Heart left ventricle (tissue), 16 donors: ENCODE data around the gene NARS2. TPM values are rescaled to one million over a fixed set of nuclear protein-coding genes. Genes with fewer than 3 reads are reported as not detected.
A peak's percentile ranks its signal among the peaks of the same experiment; 100 is the strongest.
"Not testable (repeated sequence)": the region's sequence is repeated elsewhere in the genome, so short reads cannot be mapped to it uniquely, and the experiment has no call there.

Source experiments
- ATAC-seq, 4 donors: fragments of 200-7000 bp; cut with Tn5 transposase; one replicate each; pipeline ENCODE4 v1.9.1; 2020 to 2022; ENCODE audit warnings: moderate library complexity in 4 of 4, mild to moderate bottlenecking in 3 of 4, moderate number of reproducible peaks in 1 of 4
- DNase-seq, 5 donors: peaks; one replicate each; pipeline ENCODE4 v3.0.0-alpha.2; 2020
- H3K27ac ChIP-seq, 12 donors: fragments of 200-600 bp; sonication (generic) in 4 of 12; one replicate each; pipeline versions ENCODE4 v1.5.0 to v1.8.0; 2016 to 2022; ENCODE audit warnings: mild to moderate bottlenecking in 2 of 12
- H3K27me3 ChIP-seq, 9 donors: fragments of 200-600 bp; sonication (generic) in 2 of 9; one replicate each; pipeline versions ENCODE4 v1.5.1 to v1.8.0; 2016 to 2022; ENCODE audit warnings: mild to moderate bottlenecking in 3 of 9
- H3K36me3 ChIP-seq, 9 donors: fragments of 200-600 bp; sonication (generic) in 2 of 9; one replicate each; pipeline versions ENCODE4 v1.5.0 to v1.8.0; 2018 to 2022; ENCODE audit warnings: mild to moderate bottlenecking in 2 of 9
- H3K4me1 ChIP-seq, 12 donors: fragments of 200-600 bp; sonication (generic) in 4 of 12; one replicate each; pipeline versions ENCODE4 v1.5.0 to v1.8.0; 2016 to 2022; ENCODE audit warnings: mild to moderate bottlenecking in 3 of 12
- H3K4me3 ChIP-seq, 12 donors: fragments of 200-600 bp; sonication (generic) in 4 of 12; one replicate each; pipeline versions ENCODE4 v1.5.0 to v1.8.0; 2017 to 2022; ENCODE audit warnings: mild to moderate bottlenecking in 9 of 12, moderate library complexity in 4 of 12
- H3K9me3 ChIP-seq, 12 donors: fragments of 200-600 bp; sonication (generic) in 4 of 12; one replicate each; pipeline versions ENCODE4 v1.5.0 to v1.8.0; 2016 to 2022; ENCODE audit warnings: mild to moderate bottlenecking in 1 of 12
- CTCF ChIP-seq, 12 donors: fragments of 200-600 bp; sonication (generic) in 4 of 12; IDR thresholded peaks; one replicate each; pipeline versions ENCODE4 v1.5.0 to v1.8.0; 2018 to 2022; ENCODE audit warnings: antibody characterized with exemption in 12 of 12, mild to moderate bottlenecking in 5 of 12
- POLR2A ChIP-seq, 2 donors: fragments of 450-650 bp; IDR thresholded peaks; one replicate each; pipeline ENCODE4 v1.6.1; 2017; ENCODE audit warnings: antibody characterized with exemption in 2 of 2, mild to moderate bottlenecking in 2 of 2, moderate library complexity in 2 of 2
- WGBS, 4 donors: extraction: QIAGEN DNeasy Blood & Tissue Kit in 2 of 4; methylation state at CpG; one replicate each; pipeline versions ENCODE4 v1.1.5 to v1.1.7; 2013 to 2018; 5-methylcytosine and 5-hydroxymethylcytosine counted together
- intact Hi-C, 10 donors: fragments of 100-400 bp; cut with DNase I; formaldehyde crosslinking; loops; one replicate each; pipeline versions ENCODE4 v1.11.1 to v1.14.2; 2022
- polyA plus RNA-seq, 2 donors: library from polyadenylated mRNA; stranded (reverse); fragments of 200-250 nt; gene quantifications; one replicate each; pipeline ENCODE4 v1.2.3, GENCODE V29; 2013
- total RNA-seq, 9 donors: library from RNA; depleted of rRNA in 2 of 9; stranded (reverse); fragments of >200 nt in 2 of 9; fragmentation: NEBNext Ultra II Directional in 3 of 9; extraction: Animal tissue kit (Norgen Biotek cat#: 25700) in 3 of 9; gene quantifications; one replicate each; pipeline versions ENCODE4 v1.1.0 to v1.2.4, GENCODE V29; 2016 to 2023
- donor health status: ischemic (EF 13 %, LVEDD 7.1; RV severe dilation, severe dysfunction).
- donor health status: healthy with polysubstance abuse.
- donor health status: DM: no; HTN: yes; CAD: no.
- donor health status: DM: no; HTN: no; CAD: no.
- donor health status: ischemic (EF 25% LVEDD 6.9; RV normal size, moderate dysfunction).
- donor health status: ischemic (EF 25% LVEDD 5.7; RV mildly dilated, moderate dysfunction).
- donor health status: healthy.
- donor health status: DM: yes; HTN: yes; CAD: no.
- donor health status: ischemic (EF 35%, LVEDD 5.7; RV mildly dilated, moderate dysfunction).
- donor health status: nonischemic (EF 11% LVEDD 7.7; RV severe dilation, severe dysfunction).
- donor health status: DM: yes; HTN: yes; CAD: no.
- donor health status: PGD.
- donor health status: ischemic (EF 29% LVEDD 5.4; RV normal size, mild dysfunction).
- donor health status: nonischemic (EF 23%, LVEDD 6.1; RV moderate dilation, normal function).

Gene NARS2
- total and polyA plus RNA-seq, 11 donors = 9.9 to 23.2 (median 15.8) TPM

- peaks cover 0 to 10% (median 0%) of the 10 kb centered on the region in 12 donors for H3K4me1 ChIP-seq
- no peak overlapping the region for H3K4me3 ChIP-seq
- no peak for ATAC-seq
- 91 to 97% (median 95%) methylated on average over 13 to 19 of the region's 19 CpGs for WGBS, 4 donors
- H3K36me3 ChIP-seq = peaks cover 0 to 54% (median 7%) of the 10 kb centered on the region in 9 donors
- no peaks in the 10 kb centered on the region for H3K9me3 ChIP-seq
- DNase-seq = no peak
- H3K27me3 ChIP-seq = no peaks in the 10 kb centered on the region
- peak overlapping the region in 1 of 12 donors; percentile 61 for H3K27ac ChIP-seq
- intact Hi-C loops = no loop called here
- no peak for TF ChIP-seq CTCF (IDR thresholded peaks at IDR 0.05)
- TF ChIP-seq POLR2A (IDR thresholded peaks at IDR 0.05) = no peak
Observed at GRCh38 chr11:78465169-78465942, 109.3 kb downstream of the NARS2 start.

- ATAC-seq, H3K27me3 ChIP-seq, intact Hi-C loops, H3K9me3 ChIP-seq, H3K4me3 ChIP-seq, DNase-seq, H3K4me1 ChIP-seq: not testable (repeated sequence)
- H3K36me3 ChIP-seq = peaks cover 0 to 55% (median 12%) of the 10 kb centered on the region in 9 donors
- WGBS, 4 donors = 89 to 97% (median 92%) methylated on average over 3 to 14 of the region's 14 CpGs
- peak overlapping the region in 1 of 12 donors; percentile 61 for H3K27ac ChIP-seq
Observed at GRCh38 chr11:78464787-78465168, 109.9 kb downstream of the NARS2 start.

GRCh38 chr11:78460471-78460870, 114.2 kb downstream of the NARS2 start:
- no peak for TF ChIP-seq CTCF (IDR thresholded peaks at IDR 0.05)
- no peak for TF ChIP-seq POLR2A (IDR thresholded peaks at IDR 0.05)
- Histone ChIP-seq H3K4me3 (no peak overlapping the region), H3K36me3 (peaks cover 0 to 57% (median 12%) of the 10 kb centered on the region in 9 donors), H3K27me3 (no peaks in the 10 kb centered on the region), H3K4me1 (peaks cover 0 to 5% (median 0%) of the 10 kb centered on the region in 12 donors), H3K9me3 (no peaks in the 10 kb centered on the region), H3K27ac (no peak overlapping the region)
- WGBS, 4 donors = 94 to 100% (median 94%) methylated on average over 1 of the region's 1 CpG
- ATAC-seq (no peak), DNase-seq (no peak)
- intact Hi-C loops = no loop called here

GRCh38 chr11:78459738-78460137, 114.9 kb downstream of the NARS2 start:
- H3K27me3 ChIP-seq = no peaks in the 10 kb centered on the region
- intact Hi-C loops = no loop called here
- H3K36me3 ChIP-seq = peaks cover 0 to 55% (median 12%) of the 10 kb centered on the region in 9 donors
- WGBS, 4 donors = 94 to 98% (median 96%) methylated on average over 4 of the region's 4 CpGs
- no peaks in the 10 kb centered on the region for H3K4me1 ChIP-seq
- H3K27ac ChIP-seq = no peak overlapping the region
- no peak for DNase-seq
- TF ChIP-seq POLR2A (IDR thresholded peaks at IDR 0.05) = no peak
- TF ChIP-seq CTCF (IDR thresholded peaks at IDR 0.05) = no peak
- no peak overlapping the region for H3K4me3 ChIP-seq
- ATAC-seq = no peak
- no peaks in the 10 kb centered on the region for H3K9me3 ChIP-seq
